SKM-1 treated with dmso at 0.1 percent for 144 hours (cell line): ENCODE measurements around the gene RAVER2.
"Not testable (repeated sequence)": the region's sequence is repeated elsewhere in the genome, so short reads cannot be mapped to it uniquely, and the experiment has no call there.

Experiments used
- DNase-seq: peaks from one replicate; lab custom pipeline; 2025; ENCODE audit not compliant: unreplicated experiment; lab: John Stamatoyannopoulos, UW

RAVER2 gene

DNA sequence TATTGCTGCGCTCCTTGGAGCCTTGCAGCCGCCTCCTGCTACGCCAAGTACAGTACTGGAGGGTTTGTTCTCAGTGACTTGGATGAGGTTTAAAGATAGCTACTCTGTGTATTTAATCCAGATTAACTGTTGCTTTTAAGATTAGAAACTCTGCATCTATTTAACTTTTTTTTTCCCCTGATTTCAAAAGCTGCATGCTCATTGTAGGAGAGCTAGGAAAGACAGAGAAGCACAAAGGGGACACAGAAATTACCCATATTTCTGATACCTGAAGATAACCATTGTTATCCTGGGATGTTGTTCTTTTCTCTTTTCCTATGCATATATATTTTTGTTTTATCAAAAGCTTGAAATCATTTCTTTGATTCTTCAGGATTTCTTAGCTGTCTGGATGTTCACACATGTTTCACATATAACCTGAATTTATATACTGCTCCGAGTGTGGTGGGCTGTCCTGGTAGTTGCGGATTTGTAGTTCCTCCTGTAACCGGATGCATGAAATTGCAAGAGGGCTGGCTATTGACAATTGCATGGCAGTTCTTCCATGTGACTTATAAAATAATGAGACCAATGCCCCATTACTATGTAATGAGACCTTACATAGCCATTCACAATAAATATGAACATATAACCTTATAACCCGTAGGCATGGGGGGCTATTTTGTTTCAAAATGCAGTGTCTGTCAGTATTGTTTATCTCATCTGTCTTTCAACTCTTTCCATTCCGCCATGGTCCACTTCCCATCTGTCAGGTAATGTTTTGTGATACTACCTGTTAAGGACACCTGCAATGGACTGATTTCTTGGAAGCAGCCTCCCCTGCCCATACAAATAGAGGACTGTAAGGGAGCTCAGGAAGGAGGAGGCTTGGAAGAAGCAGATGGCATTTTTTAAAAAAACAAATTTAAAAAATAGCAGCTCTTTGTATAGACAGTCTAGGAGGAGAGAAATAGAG lies 1.4 kb downstream of the RAVER2 start:
- peak; percentile 34 for DNase-seq

DNA sequence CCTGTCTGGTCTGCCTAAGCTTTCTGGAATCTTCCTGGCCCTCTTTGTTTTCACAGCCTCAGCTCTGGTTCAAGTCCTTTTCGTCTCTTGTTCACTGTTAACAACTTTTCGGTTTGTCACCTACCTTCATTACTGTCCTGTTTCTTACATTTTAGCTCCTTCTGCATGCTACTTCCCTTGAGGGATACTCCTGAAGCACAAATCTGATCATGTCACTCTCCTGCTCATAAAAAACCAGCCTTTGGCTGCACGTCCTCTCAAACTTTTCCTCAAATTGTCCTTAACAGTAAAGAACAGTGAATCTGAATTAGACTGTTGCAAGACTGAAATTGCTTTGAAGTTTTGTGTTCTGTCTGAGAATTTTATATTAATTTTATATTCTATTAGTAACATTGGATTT lies 3.3 kb downstream of the RAVER2 start:
- DNase-seq = no peak

DNA sequence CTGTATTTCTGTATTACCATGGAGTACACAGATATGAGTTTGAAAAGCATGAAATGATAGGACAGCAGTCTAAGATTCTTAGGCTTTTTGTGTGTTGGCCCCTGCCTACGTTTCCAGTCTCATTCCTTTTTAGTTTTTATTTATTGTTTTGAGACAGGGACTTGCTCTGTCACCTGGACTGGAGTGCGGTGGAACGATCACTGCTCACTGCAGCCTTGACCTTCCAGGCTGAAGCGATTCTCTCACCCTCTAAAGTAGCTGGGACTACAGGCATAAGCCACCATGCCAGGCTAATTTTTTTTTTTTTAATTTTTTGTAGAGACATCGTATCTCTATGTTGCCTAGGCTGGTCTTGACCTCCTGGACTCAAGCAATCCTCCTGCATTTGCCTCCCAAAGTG lies 3.8 kb downstream of the RAVER2 start:
- DNase-seq = no peak

- DNase-seq = no peak
Observed at GRCh38 chr1:64750092-64750491, 5.2 kb downstream of the RAVER2 start.

GRCh38 chr1:64750875-64751274 lies 6.0 kb downstream of the RAVER2 start:
- no peak for DNase-seq

DNA sequence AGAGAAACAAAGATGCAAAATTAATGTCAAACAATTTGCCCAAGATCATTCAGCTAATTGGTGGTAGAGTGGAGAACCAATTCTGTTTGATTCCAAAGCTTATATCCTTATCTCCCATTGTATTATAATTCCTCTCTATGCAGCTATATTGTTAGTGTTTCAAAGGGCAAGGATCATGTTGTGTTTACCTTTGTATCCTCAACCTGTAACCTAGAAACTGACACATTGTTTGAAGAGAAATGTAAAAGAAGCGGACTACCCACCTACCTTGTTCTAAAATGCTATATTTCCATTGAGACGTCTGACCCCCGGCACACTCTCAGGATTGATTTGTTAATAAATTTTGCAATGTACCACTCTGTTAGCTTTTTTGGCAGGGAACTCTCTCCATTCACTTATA lies 9.3 kb downstream of the RAVER2 start:
- no peak for DNase-seq

- no peak for DNase-seq
Observed at GRCh38 chr1:64755361-64755760, 10.5 kb downstream of the RAVER2 start.

DNA sequence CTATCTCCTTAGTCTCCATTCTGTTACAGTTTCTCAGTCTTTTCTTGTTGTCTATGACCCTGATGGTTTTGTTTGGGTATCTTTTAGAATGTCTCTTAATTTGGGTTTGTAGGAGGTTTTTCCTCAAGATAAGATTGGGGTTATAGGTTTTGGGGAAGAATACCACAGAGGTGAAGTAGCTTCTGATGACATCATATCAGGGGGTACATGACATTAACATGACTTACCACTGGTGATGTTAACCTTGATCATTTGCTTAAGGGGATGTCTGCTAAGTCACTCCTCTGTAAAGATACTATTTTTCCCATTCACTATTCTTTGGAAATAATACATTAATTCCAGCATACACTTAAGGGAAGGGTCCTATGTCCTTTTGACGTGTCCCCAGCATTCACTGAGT lies 11.9 kb downstream of the RAVER2 start:
- no peak for DNase-seq

DNA sequence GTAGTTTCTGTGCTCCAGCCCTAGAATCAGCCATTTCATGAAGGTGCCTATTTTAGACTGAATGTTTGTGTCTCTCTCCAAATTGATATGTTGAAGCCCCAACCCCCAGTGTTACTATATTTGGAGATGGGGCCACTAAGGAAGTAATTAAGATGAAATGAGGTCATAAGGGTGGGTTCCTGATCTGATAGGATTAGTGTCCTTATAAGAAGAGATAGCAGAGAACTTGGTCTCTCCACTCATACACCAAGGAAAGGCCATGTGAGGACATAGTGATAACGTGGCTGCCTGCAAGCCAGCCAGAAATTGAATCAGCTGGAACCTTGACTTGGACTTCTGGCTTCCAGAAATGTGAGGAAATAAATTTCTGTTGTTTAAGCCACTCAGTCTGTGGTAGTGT lies 12.3 kb downstream of the RAVER2 start:
- DNase-seq = no peak

DNA sequence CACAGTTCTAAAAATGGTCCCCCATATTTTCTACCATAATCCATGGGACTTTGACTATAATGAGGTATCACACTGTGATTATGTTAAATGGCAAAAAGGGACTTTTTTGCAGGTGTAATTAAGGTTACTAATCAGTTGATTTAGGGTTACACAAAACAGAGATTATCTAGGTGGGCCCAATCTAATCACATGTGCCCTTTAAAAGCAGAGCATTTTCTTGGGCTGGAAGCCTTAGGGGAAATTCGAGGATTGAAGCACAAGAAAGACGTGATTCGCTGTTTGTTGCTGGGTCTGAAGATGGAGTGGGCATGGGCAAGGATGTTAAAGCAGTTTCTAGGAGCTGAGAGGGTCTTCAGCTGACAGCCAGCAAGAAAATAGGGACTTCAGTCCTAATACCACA lies 13.4 kb downstream of the RAVER2 start:
- DNase-seq = no peak

GRCh38 chr1:64759968-64760367 lies 15.1 kb downstream of the RAVER2 start:
- DNase-seq = no peak

GRCh38 chr1:64765012-64765411 lies 20.1 kb downstream of the RAVER2 start:
- DNase-seq = no peak

DNA sequence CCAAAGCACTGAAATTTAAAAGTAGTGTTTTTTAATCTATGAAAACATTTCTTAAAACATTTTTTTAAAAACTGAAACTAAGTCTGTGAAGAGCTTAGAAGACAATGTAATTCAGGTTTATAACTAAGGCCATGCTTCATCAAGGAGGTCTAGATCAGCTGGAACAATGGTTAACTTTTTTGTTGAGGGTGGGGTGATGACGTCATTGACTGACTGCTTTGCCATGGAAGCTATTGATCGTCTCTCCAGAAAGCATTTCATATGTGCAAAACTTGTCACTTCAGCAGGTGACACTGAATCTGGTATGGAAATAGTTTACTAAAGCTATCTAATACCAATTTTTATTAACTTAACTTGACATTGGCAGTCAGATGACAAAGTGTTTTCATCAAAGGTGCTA lies 21.0 kb downstream of the RAVER2 start:
- DNase-seq = no peak

DNA sequence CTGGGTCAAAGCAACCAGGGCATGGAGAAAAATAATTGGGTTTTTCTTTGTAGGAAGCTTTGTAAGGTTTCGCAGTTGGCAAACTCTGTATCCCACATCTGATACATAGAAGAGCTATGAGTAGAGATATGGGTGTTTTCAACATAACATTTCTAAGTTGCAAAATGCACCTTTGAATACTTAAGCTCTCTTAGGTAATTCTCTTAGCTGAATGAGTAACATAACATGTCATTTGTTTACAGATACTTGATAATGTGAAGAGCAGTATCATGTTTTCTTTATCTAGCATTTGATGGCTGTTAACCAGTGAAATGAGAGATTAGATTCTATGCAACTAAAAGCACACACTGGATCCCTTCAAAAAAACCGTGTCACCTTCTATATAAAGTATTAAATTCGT lies 21.6 kb downstream of the RAVER2 start:
- no peak for DNase-seq

DNA sequence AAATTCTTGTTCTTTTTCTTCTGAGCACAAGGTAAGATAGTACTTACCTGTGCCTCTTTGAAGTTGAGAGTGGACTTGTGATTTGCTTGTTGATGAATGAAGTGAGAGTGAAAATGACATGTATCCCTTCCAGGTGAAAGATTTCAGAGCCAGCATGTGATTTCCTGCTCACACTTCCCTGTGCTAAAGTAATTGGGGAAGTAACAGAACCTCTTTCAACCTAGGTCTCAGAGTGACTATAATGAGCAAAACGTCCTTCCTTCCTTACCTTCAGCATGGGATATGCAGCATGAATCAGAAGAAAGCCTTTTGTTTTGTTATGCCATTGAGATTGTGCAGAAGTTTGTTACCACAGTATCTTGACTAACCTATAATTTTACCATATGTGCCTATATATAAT lies 24.6 kb downstream of the RAVER2 start:
- DNase-seq = peak; percentile 31

- no peak for DNase-seq
Observed at GRCh38 chr1:64769971-64770370, 25.1 kb downstream of the RAVER2 start.

- DNase-seq = not testable (repeated sequence)
Observed at GRCh38 chr1:64773306-64773705, 28.4 kb downstream of the RAVER2 start.

DNA sequence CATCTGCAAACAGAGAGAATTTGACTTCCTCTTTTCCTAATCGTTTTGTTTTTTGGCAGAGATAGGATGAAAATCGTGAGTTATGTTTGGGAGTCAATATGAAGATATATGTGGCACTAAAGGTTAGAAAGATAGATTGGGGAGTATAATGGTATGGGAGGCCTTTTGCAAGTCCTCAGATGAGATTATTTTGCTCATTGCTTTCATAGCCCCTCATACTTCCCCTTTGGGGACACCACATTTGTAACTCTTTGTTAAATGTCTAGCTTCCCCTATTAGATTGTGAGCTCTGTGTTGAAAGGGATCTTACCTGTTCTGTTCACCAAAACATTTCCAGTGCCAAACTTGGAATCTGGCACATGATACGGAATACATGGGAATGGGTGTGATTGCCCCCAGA lies 30.2 kb downstream of the RAVER2 start:
- no peak for DNase-seq

- DNase-seq = not testable (repeated sequence)
Observed at GRCh38 chr1:64782044-64782443, 37.2 kb downstream of the RAVER2 start.

DNA sequence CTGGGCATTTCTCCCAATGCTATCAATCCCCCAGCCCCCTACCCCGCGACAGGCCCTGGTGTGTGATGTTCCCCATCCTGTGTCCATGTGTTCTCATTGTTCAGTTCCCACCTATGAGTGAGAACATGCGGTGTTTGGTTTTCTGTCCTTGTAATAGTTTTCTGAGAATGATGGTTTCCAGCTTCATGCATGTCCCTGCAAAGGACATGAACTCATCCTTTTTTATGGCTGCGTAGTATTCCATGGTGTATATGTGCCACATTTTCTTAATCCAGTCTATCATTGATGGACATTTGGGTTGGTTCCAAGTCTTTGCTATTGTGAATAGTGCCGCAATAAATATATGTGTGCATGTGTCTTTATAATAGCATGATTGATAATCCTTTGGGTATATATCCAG lies 38.0 kb downstream of the RAVER2 start:
- DNase-seq = not testable (repeated sequence)

DNA sequence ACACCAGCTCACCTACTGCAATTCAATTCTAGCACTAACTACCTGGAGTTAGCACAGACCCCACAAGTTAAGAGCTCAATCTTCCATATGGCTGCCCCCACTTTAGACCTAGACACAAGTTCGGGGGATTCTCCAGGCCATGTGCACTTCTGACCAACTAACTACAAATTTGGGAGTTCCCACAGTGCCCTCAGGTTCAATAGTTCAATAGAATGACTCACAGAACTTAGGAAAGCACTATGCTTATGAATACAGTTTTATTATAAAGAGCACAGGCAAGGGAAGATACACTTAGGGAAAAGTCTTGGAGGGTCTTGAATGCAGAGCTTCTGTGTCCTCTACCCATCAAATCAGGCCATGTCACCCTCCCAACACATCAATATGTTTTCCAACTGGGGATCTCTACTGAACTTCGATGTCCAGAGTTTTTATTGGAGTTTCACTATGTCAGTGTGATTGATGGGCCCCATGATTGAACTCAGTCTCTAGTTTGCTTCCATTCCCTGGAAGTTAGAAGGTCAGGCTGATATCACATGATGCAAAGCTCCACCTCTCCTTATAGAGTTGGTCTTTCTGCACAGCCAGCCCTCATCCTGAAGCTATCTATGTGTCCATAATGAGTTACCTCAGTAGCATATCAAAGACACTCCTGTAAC lies 46.1 kb downstream of the RAVER2 start:
- no peak for DNase-seq

- no peak for DNase-seq
Observed at GRCh38 chr1:64798872-64799271, 54.0 kb downstream of the RAVER2 start.
